KOPT-K1 (cell line): ENCODE results near the gene FRMPD4.

Experiments used
- H3K27ac ChIP-seq: fragments of 200-600 bp; sonication (generic); 2 replicates; pipeline ENCODE4 v1.5.1; 2016; ENCODE audit warnings: antibody characterized with exemption, mild to moderate bottlenecking, low read depth, low read length; ENCODE audit not compliant: poor library complexity, severe bottlenecking
- H3K36me3 ChIP-seq: fragments of 200-600 bp; sonication (generic); 2 replicates; pipeline ENCODE4 v1.5.1; 2017; ENCODE audit warnings: antibody characterized with exemption, mild to moderate bottlenecking, low read length, moderate library complexity; ENCODE audit not compliant: insufficient read depth
- H3K9me3 ChIP-seq: fragments of 200-600 bp; sonication (generic); 2 replicates; pipeline ENCODE4 v1.5.1; 2017; ENCODE audit warnings: antibody characterized with exemption, low read length, mild to moderate bottlenecking; ENCODE audit not compliant: insufficient read depth, poor library complexity, severe bottlenecking

Gene FRMPD4

GRCh38 chrX:12679522-12679921, 541.2 kb downstream of the FRMPD4 start:
- no peak overlapping the region for H3K27ac ChIP-seq
- H3K9me3 ChIP-seq: no peaks in the 10 kb centered on the region
- no peaks in the 10 kb centered on the region for H3K36me3 ChIP-seq

DNA sequence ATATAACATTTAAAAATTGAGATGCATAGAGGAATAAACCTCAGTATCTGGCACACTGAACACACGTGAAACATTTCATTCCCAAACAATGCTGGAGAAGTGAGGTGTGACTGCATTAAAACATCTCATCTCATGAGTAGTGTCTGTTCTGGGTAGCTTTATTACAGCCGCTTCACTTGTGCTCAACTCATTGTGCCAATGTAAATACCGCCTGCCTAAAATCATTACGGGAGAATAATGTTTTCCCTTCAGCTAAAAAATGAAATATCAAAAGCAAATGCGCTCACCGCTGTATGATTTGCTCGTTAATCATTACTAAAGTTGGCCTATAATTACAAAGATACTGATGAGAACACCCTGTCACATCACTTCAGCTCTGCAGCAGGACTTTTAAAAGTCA, 542.8 kb downstream of the FRMPD4 start:
- Histone ChIP-seq H3K36me3 (no peaks in the 10 kb centered on the region), H3K27ac (no peak overlapping the region), H3K9me3 (no peaks in the 10 kb centered on the region)

GRCh38 chrX:12685541-12685940, 547.3 kb downstream of the FRMPD4 start:
- Histone ChIP-seq H3K36me3 (no peaks in the 10 kb centered on the region), H3K27ac (no peak overlapping the region), H3K9me3 (no peaks in the 10 kb centered on the region)

GRCh38 chrX:12686331-12686730, 548.1 kb downstream of the FRMPD4 start:
- H3K9me3 ChIP-seq: no peaks in the 10 kb centered on the region
- H3K36me3 ChIP-seq: no peaks in the 10 kb centered on the region
- no peak overlapping the region for H3K27ac ChIP-seq

DNA sequence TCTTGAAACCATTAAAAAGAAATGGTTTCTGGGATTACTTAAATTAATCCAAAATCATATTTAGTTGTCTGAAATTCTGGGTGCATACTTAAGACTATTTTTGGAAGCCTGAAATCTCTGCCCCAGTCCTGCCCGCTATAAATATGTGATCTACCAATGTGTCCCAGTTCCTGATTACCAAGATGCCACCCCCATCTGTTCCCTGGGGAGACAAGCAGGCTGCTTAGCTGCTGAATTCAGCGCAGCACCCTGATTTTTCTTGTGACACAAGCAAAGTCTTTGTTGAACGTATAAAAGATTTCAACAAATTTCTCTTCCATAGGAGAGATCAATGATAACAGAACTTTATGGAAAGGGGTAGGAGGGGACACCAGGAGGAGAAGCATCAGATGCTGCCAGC, 552.4 kb downstream of the FRMPD4 start:
- H3K27ac ChIP-seq: no peak overlapping the region
- H3K9me3 ChIP-seq: no peaks in the 10 kb centered on the region
- H3K36me3 ChIP-seq: no peaks in the 10 kb centered on the region

- H3K36me3 ChIP-seq: no peaks in the 10 kb centered on the region
- H3K9me3 ChIP-seq: no peaks in the 10 kb centered on the region
- H3K27ac ChIP-seq: no peak overlapping the region
Measured at GRCh38 chrX:12693754-12694153, 555.5 kb downstream of the FRMPD4 start.

DNA sequence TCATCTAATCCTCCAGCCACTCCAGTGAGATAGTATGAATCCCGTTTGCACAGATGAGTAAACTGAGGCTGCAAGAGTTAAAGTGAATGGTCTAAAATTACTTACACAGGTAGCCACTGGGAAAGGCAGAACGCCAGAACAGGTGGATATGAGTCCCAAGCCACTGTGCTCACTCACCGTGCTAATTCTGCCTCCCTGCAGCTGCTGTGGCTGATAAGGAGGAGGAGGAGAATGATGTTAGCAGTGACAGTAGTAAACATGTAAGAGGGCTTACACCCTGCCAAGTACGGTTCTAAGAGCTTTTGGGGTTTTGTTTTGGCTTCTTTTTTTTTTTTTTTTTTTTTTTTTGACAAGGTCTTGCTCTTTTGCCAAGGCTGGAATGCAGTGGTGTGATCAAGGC, 562.5 kb downstream of the FRMPD4 start:
- Histone ChIP-seq H3K36me3 (no peaks in the 10 kb centered on the region), H3K9me3 (no peaks in the 10 kb centered on the region), H3K27ac (no peak overlapping the region)

- Histone ChIP-seq H3K9me3 (no peaks in the 10 kb centered on the region), H3K36me3 (no peaks in the 10 kb centered on the region), H3K27ac (no peak overlapping the region)
Measured at GRCh38 chrX:12701628-12702027, 563.4 kb downstream of the FRMPD4 start.

DNA sequence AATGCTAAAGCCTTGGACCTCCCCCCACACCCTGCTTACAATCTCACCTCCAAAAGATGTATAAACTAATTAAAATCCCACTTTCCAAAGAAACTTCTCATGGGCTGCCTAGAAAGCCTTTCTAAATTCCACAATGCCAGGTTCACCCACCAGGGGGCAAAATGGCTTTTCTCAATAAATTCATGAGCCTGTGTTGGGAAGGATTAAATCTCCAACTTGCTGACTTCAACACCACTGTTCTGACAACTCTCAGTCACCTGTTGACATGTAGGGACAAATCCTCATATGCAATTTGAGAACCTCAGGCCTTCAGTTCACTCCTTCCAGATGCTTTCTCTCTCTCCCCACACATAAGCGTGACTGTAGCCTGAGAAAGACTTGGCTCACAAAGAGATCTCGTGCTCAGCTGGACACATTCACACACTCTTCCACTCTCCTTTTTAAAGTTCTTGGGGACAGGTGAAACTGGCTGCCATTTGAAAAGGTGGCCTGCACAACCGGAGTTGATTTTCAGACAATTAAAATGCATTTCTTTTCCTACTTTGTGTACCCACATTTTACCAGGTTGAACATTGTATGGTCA, 564.3 kb downstream of the FRMPD4 start:
- Histone ChIP-seq H3K27ac (no peak overlapping the region), H3K36me3 (no peaks in the 10 kb centered on the region), H3K9me3 (no peaks in the 10 kb centered on the region)

DNA sequence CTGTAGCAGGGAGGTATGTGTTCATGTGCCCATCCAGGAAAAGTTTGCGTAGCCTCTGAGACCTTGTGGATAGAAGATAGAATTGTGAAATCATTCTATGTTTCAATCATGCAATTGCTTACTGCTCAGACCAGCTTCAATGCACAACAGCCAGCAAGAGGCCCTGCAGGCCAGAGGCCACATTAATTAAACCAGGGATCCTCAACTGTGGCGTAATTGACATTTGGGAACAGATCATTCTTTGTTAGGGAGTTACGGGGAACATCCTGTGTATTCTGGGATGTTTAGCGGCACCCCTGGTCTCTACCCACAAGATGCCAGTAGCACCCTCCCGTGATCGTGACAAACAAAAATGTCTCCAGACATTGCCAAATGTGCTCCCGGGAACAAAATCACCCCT, 566.4 kb downstream of the FRMPD4 start:
- Histone ChIP-seq H3K9me3 (no peaks in the 10 kb centered on the region), H3K27ac (no peak overlapping the region), H3K36me3 (no peaks in the 10 kb centered on the region)

- Histone ChIP-seq H3K27ac (no peak overlapping the region), H3K9me3 (no peaks in the 10 kb centered on the region), H3K36me3 (no peaks in the 10 kb centered on the region)
Measured at GRCh38 chrX:12709047-12709446, 570.8 kb downstream of the FRMPD4 start.

- Histone ChIP-seq H3K9me3 (no peaks in the 10 kb centered on the region), H3K36me3 (no peaks in the 10 kb centered on the region), H3K27ac (no peak overlapping the region)
Measured at GRCh38 chrX:12711435-12712040, 573.3 kb downstream of the FRMPD4 start.

DNA sequence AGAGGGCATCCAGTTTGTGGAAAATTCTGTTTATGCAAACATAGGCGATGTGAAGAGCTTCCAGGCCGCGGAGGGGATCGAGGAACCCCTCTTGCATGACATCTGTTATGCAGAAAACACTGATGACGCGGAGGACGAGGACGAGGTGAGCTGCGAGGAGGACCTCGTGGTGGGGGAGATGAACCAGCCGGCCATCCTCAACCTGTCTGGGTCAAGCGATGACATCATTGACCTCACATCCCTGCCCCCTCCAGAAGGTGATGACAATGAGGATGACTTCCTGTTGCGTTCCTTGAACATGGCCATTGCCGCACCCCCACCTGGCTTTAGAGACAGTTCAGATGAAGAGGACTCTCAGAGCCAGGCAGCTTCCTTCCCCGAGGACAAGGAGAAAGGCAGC, 578.3 kb downstream of the FRMPD4 start:
- H3K27ac ChIP-seq: no peak overlapping the region
- no peaks in the 10 kb centered on the region for H3K36me3 ChIP-seq
- H3K9me3 ChIP-seq: no peaks in the 10 kb centered on the region

GRCh38 chrX:12719837-12720236, 581.6 kb downstream of the FRMPD4 start:
- Histone ChIP-seq H3K9me3 (no peaks in the 10 kb centered on the region), H3K36me3 (no peaks in the 10 kb centered on the region), H3K27ac (no peak overlapping the region)

DNA sequence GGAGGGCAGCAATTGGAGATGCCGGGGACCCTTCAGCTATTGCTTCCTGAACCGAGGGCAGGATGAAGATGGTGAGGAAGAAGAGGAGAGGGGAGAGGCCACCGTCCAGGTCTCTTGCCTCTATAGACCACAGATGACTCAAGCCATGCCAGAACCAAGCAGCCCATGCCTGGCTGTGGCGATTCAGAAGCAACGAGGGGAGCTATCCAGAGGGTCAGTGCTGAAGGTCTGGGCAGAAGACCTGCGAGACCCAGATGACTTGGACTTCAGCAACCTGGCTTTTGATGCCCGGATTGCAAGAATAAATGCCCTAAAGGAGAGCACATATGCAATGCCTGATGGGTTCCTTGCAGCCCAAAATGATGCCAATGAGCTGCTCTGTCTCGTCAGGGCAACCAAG, 582.8 kb downstream of the FRMPD4 start:
- no peaks in the 10 kb centered on the region for H3K9me3 ChIP-seq
- H3K27ac ChIP-seq: no peak overlapping the region
- no peaks in the 10 kb centered on the region for H3K36me3 ChIP-seq

DNA sequence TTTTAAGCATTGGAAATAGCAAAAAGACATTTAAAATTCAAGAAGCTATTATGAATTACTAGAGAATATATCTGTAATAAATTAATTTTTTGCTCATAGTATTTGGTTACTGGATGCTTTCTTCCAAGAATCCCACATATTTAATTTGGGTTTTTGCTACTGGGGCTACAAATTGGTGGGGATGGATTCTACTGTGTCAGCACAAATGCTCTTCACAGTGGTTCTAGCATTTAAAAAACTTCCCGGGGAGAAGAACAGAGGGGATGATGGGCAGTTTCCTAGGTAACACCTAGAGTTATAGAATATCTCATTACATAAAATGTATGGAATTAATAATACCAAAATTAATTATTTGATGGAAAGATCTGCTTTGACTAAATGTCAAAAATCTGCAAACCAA, 584.0 kb downstream of the FRMPD4 start:
- Histone ChIP-seq H3K9me3 (no peaks in the 10 kb centered on the region), H3K36me3 (no peaks in the 10 kb centered on the region), H3K27ac (no peak overlapping the region)
